GM23248 (cell line): ENCODE measurements around the gene TRIM26. TPM values are rescaled to one million over a fixed set of nuclear protein-coding genes. Genes with fewer than 3 reads are reported as not detected.
A peak's percentile ranks its signal among the peaks of the same experiment; 100 is the strongest.

Experiments used
- DNase-seq: peaks from one replicate; pipeline ENCODE4 v3.0.0-alpha.2; 2015
- H2AFZ ChIP-seq: fragments of 200-600 bp; sonication (generic); 2 replicates; pipeline ENCODE4 v1.6.1; 2016; ENCODE audit warnings: antibody characterized with exemption
- H3F3A ChIP-seq: fragments of 200-600 bp; sonication (generic); 2 replicates; pipeline ENCODE4 v1.6.1; 2016; ENCODE audit warnings: mild to moderate bottlenecking, antibody characterized with exemption, mixed run types; ENCODE audit not compliant: insufficient read depth
- H3K27ac ChIP-seq: fragments of 200-600 bp; sonication (generic); 2 replicates; pipeline ENCODE4 v1.5.1; 2016; ENCODE audit warnings: mild to moderate bottlenecking
- H3K27me3 ChIP-seq: fragments of 200-600 bp; sonication (generic); replicated peaks from 2 replicates; pipeline ENCODE4 v1.6.1; 2016; ENCODE audit warnings: mild to moderate bottlenecking; ENCODE audit not compliant: insufficient read depth
- H3K36me3 ChIP-seq: fragments of 200-600 bp; sonication (generic); 2 replicates; pipeline ENCODE4 v1.6.1; 2016; ENCODE audit warnings: low read depth, mild to moderate bottlenecking
- H3K4me1 ChIP-seq: fragments of 200-600 bp; sonication (generic); 2 replicates; pipeline ENCODE4 v1.6.1; 2016; ENCODE audit warnings: mild to moderate bottlenecking; ENCODE audit not compliant: insufficient read depth
- H3K4me2 ChIP-seq: fragments of 200-600 bp; sonication (generic); one replicate; pipeline ENCODE4 v1.6.1; 2016; ENCODE audit warnings: mild to moderate bottlenecking; ENCODE audit not compliant: unreplicated experiment
- H3K4me3 ChIP-seq: fragments of 200-600 bp; sonication (generic); 2 replicates; pipeline ENCODE4 v1.5.1; 2016; ENCODE audit warnings: mild to moderate bottlenecking
- H3K79me2 ChIP-seq: fragments of 200-600 bp; sonication (generic); 2 replicates; pipeline ENCODE4 v1.6.1; 2016; ENCODE audit warnings: mild to moderate bottlenecking; ENCODE audit not compliant: insufficient read depth
- H3K9ac ChIP-seq: fragments of 200-600 bp; sonication (generic); 2 replicates; pipeline ENCODE4 v1.6.1; 2016; ENCODE audit warnings: mild to moderate bottlenecking
- H3K9me2 ChIP-seq: fragments of 200-600 bp; sonication (generic); 2 replicates; pipeline ENCODE4 v1.6.1; 2016; ENCODE audit warnings: mixed run types, mild to moderate bottlenecking, moderate library complexity; ENCODE audit not compliant: insufficient read depth
- H3K9me3 ChIP-seq: fragments of 200-600 bp; sonication (generic); one replicate; pipeline ENCODE4 v1.6.1; 2017; ENCODE audit warnings: low read depth
- H4K20me1 ChIP-seq: fragments of 200-600 bp; sonication (generic); 2 replicates; pipeline ENCODE4 v1.6.0; 2016; ENCODE audit not compliant: insufficient read depth
- EZH2 ChIP-seq: fragments of 200-600 bp; sonication (generic); IDR thresholded peaks from 2 replicates; pipeline ENCODE4 v1.6.1; 2018; ENCODE audit warnings: antibody characterized with exemption, mild to moderate bottlenecking; ENCODE audit not compliant: insufficient read depth, poor library complexity, severe bottlenecking
- EZH2phosphoT487 ChIP-seq: fragments of 200-600 bp; sonication (generic); IDR thresholded peaks from 2 replicates; pipeline ENCODE4 v1.6.1; 2018; ENCODE audit warnings: antibody characterized with exemption, moderate library complexity, mild to moderate bottlenecking, low read depth; ENCODE audit not compliant: insufficient read depth
- WGBS, 2 experiments: methylation state at CpG; one replicate each; pipeline ENCODE4 v1.1.6; 2015 to 2017; ENCODE audit warnings: low lambda C conversion rate in 2 of 2, low coverage in 1 of 2; ENCODE audit errors: missing lambda C conversion rate in 2 of 2; 5-methylcytosine and 5-hydroxymethylcytosine counted together
- in situ Hi-C: fragments of 300-500 bp; cut with MboI; formaldehyde crosslinking; loops from 2 replicates; pipeline ENCODE4 v1.15.0; 2020
- polyA plus RNA-seq: library from polyadenylated mRNA; unstranded; fragments of >200 nt; fragmentation: Nextera tagmentation; extraction: Ambion mirVana; gene quantifications from 2 replicates; pipeline ENCODE4 v1.2.1, GENCODE V29; 2016
- total RNA-seq: library from RNA; depleted of rRNA; stranded (reverse); fragments of >200 nt; shearing (Covaris generic); gene quantifications from 2 replicates; pipeline ENCODE4 v1.2.3, GENCODE V29; 2014

The TRIM26 gene
- total and polyA plus RNA-seq, 2 experiments from 2014 or later = 22.9 to 30.7 TPM

- TF ChIP-seq EZH2 = no peak
- Histone ChIP-seq H3K36me3 (no peaks in the 10 kb centered on the region), H3K79me2 (peaks cover 58% of the 10 kb centered on the region), H3K9me2 (no peaks in the 10 kb centered on the region), H3K4me1 (peaks cover 30% of the 10 kb centered on the region), H3K4me2 (peak overlapping the region; percentile 96), H3K27ac (no peak overlapping the region), H3K27me3 (no peaks in the 10 kb centered on the region), H2AFZ (no peak overlapping the region), H3F3A (peaks cover 25% of the 10 kb centered on the region), H3K4me3 (peak overlapping the region; percentile 84), H3K9ac (peak overlapping the region; percentile 94), H3K9me3 (no peaks in the 10 kb centered on the region), H4K20me1 (0 out of 2 replicates have a peak, but pooled peaks cover 3% of the 10 kb centered on the region)
- DNase-seq = no peak
- in situ Hi-C loops = no loop called here
- WGBS, 2 experiments = 66 to 68% methylated on average over 3 of the region's 3 CpGs
Observed at GRCh38 chr6:30211899-30212298, 1.3 kb downstream of the TRIM26 start.

DNA sequence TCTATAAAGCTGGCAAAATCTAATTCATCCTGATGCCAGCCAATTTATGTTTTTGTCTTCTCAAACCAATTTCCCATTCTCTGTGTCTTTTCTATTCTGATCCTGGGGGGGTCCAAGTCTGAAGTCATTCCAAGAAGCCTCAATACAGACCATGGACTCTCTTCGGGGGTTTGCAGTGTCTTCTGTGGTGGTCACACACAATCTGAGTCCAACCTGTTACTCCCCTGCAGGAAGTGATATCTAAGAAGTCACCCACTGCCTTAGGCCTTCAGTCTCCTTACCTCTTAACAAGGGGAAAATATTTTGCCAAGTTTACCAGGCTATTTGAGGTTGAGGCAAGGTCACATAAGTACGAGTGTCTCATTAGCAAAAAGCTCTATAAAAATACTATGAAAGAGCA, 1.9 kb downstream of the TRIM26 start:
- Histone ChIP-seq H3K9me3 (no peaks in the 10 kb centered on the region), H3K4me1 (peaks cover 36% of the 10 kb centered on the region), H4K20me1 (0 out of 2 replicates have a peak, but pooled peaks cover 3% of the 10 kb centered on the region), H3K36me3 (no peaks in the 10 kb centered on the region), H3K4me2 (peak overlapping the region; percentile 96), H3K9ac (0 out of 2 replicates have a peak overlapping the region, but pooled peaks have one; percentile 94), H3K9me2 (no peaks in the 10 kb centered on the region), H3K79me2 (peaks cover 63% of the 10 kb centered on the region), H2AFZ (no peak overlapping the region), H3K27me3 (no peaks in the 10 kb centered on the region), H3K27ac (no peak overlapping the region), H3F3A (peaks cover 31% of the 10 kb centered on the region), H3K4me3 (peak overlapping the region; percentile 84; the same call in 1 of the 2 replicates)
- 70 to 73% methylated on average over 2 of the region's 2 CpGs for WGBS, 2 experiments
- in situ Hi-C loops = no loop called here
- DNase-seq = no peak
- TF ChIP-seq EZH2phosphoT487 (no peak), EZH2 (no peak)

- Histone ChIP-seq H3K9me3 (no peaks in the 10 kb centered on the region), H4K20me1 (peaks cover 3% of the 10 kb centered on the region; the same call in 1 of the 2 replicates), H3K4me1 (peaks cover 41% of the 10 kb centered on the region), H3K9me2 (no peaks in the 10 kb centered on the region), H3K9ac (peak overlapping the region; percentile 23; the same call in 1 of the 2 replicates), H3K4me3 (peak overlapping the region; percentile 17; the same call in 1 of the 2 replicates), H3K4me2 (peak overlapping the region; percentile 57), H3F3A (peaks cover 34% of the 10 kb centered on the region), H3K36me3 (no peaks in the 10 kb centered on the region), H3K27ac (peak overlapping the region; percentile 29), H3K79me2 (peaks cover 97% of the 10 kb centered on the region), H3K27me3 (no peaks in the 10 kb centered on the region), H2AFZ (no peak overlapping the region)
- DNase-seq = peak; percentile 49
- TF ChIP-seq EZH2 = no peak
- no peak for TF ChIP-seq EZH2phosphoT487
- 12 to 19% methylated on average over 4 of the region's 4 CpGs for WGBS, 2 experiments
- in situ Hi-C loops = no loop called here
Observed at GRCh38 chr6:30207619-30208295, 5.4 kb downstream of the TRIM26 start.

GRCh38 chr6:30206799-30207618, 6.2 kb downstream of the TRIM26 start:
- H3K36me3 ChIP-seq = no peaks in the 10 kb centered on the region
- peaks cover 97% of the 10 kb centered on the region for H3K79me2 ChIP-seq
- peak overlapping the region; percentile 17; the same call in 1 of the 2 replicates for H3K4me3 ChIP-seq
- H3K9me3 ChIP-seq = no peaks in the 10 kb centered on the region
- H3K27ac ChIP-seq = peak overlapping the region; percentile 29
- peaks cover 36% of the 10 kb centered on the region for H3K4me1 ChIP-seq
- in situ Hi-C loops = no loop called here
- H4K20me1 ChIP-seq = peaks cover 3% of the 10 kb centered on the region; the same call in 1 of the 2 replicates
- TF ChIP-seq EZH2 (no peak), EZH2phosphoT487 (no peak)
- 47 to 48% methylated on average over 11 of the region's 11 CpGs for WGBS, 2 experiments
- peak; percentile 58 for DNase-seq
- H2AFZ ChIP-seq = no peak overlapping the region
- no peaks in the 10 kb centered on the region for H3K27me3 ChIP-seq
- H3K4me2 ChIP-seq = peak overlapping the region; percentile 57
- peaks cover 28% of the 10 kb centered on the region for H3F3A ChIP-seq
- no peaks in the 10 kb centered on the region for H3K9me2 ChIP-seq
- H3K9ac ChIP-seq = peak overlapping the region; percentile 23; the same call in 1 of the 2 replicates
